ENCODE data around the gene LETMD1.

DNA sequence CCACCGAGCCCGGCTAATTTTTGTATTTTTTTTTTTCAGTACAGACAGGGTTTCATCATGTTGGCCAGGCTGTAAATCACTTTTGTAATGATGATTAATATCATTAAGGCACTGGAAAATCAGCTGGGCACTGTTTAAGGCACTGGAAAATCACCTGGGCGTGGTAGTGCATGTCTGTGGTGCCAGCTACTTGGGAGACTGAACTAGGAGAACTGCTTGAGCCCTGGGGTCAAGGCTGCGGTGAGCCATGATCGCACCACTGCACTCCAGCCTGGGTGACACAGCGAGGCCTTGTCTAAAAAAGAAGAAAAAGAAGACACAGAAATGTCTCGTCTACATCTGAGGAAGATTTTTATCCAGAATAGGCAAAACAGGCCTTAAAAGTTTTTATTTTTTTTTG, 34.7 kb upstream of the LETMD1 start:
- TF ChIP-seq CTCF (IDR thresholded peaks at IDR 0.05) (no peak), POLR2A (IDR thresholded peaks at IDR 0.05) (no peak), POLR2AphosphoS5 (IDR thresholded peaks at IDR 0.05) (no peak)

Data from sigmoid colon (tissue), 4 donors.